IMR-90 (cell line): ENCODE measurements around the gene SLIT3. TPM values are rescaled to one million over a fixed set of nuclear protein-coding genes. Genes with fewer than 3 reads are reported as not detected.

ENCODE experiments used
- ATAC-seq: fragments of 200-7000 bp; cut with Tn5 transposase; 2 replicates; pipeline ENCODE4 v1.9.1; 2020; ENCODE audit warnings: low read depth, mild to moderate bottlenecking, moderate library complexity
- BruUV-seq: library from RNA; stranded (reverse); fragments of 400-500 nt; replicated peaks from 2 replicates; lab custom pipeline; 2021; lab: Mats Ljungman, UMichigan
- CTCF ChIA-PET: fragments of 300-600 bp; formaldehyde crosslinking; extraction: SDS; loops from one replicate; lab custom pipeline; 2021; ENCODE audit warnings: antibody characterized with exemption; lab: Yijun Ruan, JAX
- POLR2A ChIA-PET: fragments of 300-600 bp; sonication (Branson Sonifier 250); formaldehyde crosslinking; loops from one replicate; lab custom pipeline; 2022; ENCODE audit warnings: antibody characterized with exemption; ENCODE audit not compliant: unreplicated experiment; lab: Charles Lee
- DNase-seq: peaks from one replicate; pipeline ENCODE4 v3.0.0; 2013
- H2AFZ ChIP-seq: replicated peaks from 2 replicates; pipeline ENCODE3; 2013; ENCODE audit warnings: low read length, mild to moderate bottlenecking; ENCODE audit not compliant: poor library complexity
- H2AK5ac ChIP-seq: 2 replicates; pipeline ENCODE4 v1.6.1; 2013; ENCODE audit warnings: low read depth, low read length, inconsistent platforms
- H2AK9ac ChIP-seq: replicated peaks from 2 replicates; pipeline ENCODE3; 2013; ENCODE audit warnings: mild to moderate bottlenecking, low read depth, low read length, moderate library complexity; ENCODE audit not compliant: poor library complexity
- H2BK120ac ChIP-seq: 2 replicates; pipeline ENCODE4 v1.6.1; 2013; ENCODE audit warnings: low read depth, low read length, inconsistent platforms
- H2BK15ac ChIP-seq: 3 replicates; pipeline ENCODE4 v1.6.1; 2013; ENCODE audit warnings: low read depth, low read length, inconsistent platforms
- H2BK20ac ChIP-seq: 2 replicates; pipeline ENCODE4 v1.6.1; 2013; ENCODE audit warnings: low read depth, mild to moderate bottlenecking, inconsistent platforms, low read length, moderate library complexity
- H2BK5ac ChIP-seq: 2 replicates; pipeline ENCODE4 v1.6.1; 2013; ENCODE audit warnings: mild to moderate bottlenecking, low read depth, low read length, inconsistent platforms; ENCODE audit not compliant: poor library complexity, severe bottlenecking
- H3K14ac ChIP-seq: replicated peaks from 2 replicates; pipeline ENCODE4 v1.6.1; 2013; ENCODE audit warnings: low read depth, low read length, inconsistent platforms
- H3K18ac ChIP-seq: 2 replicates; pipeline ENCODE4 v1.6.1; 2013; ENCODE audit warnings: low read depth, low read length, control low read depth
- H3K23ac ChIP-seq: 2 replicates; pipeline ENCODE4 v1.6.1; 2013; ENCODE audit warnings: low read depth, low read length, inconsistent platforms
- H3K27ac ChIP-seq: 2 replicates; pipeline ENCODE4 v1.5.1; 2013; ENCODE audit warnings: mild to moderate bottlenecking, control low read depth, low read length; ENCODE audit not compliant: insufficient read depth
- H3K27me3 ChIP-seq: 2 replicates; pipeline ENCODE4 v1.6.1; 2013; ENCODE audit warnings: low read length; ENCODE audit not compliant: control insufficient read depth, insufficient read depth
- H3K36me3 ChIP-seq: 2 replicates; pipeline ENCODE4 v1.6.1; 2013; ENCODE audit warnings: low read length, mixed read lengths; ENCODE audit not compliant: control insufficient read depth, insufficient read depth
- H3K4ac ChIP-seq: 2 replicates; pipeline ENCODE4 v1.6.1; 2013; ENCODE audit warnings: low read depth, low read length, inconsistent platforms
- H3K4me1 ChIP-seq: 2 replicates; pipeline ENCODE4 v1.6.1; 2013; ENCODE audit warnings: low read length, mixed read lengths; ENCODE audit not compliant: control insufficient read depth, insufficient read depth
- H3K4me2 ChIP-seq: 2 replicates; pipeline ENCODE4 v1.6.1; 2013; ENCODE audit warnings: low read depth, mild to moderate bottlenecking, control low read depth, low read length, moderate library complexity
- H3K4me3 ChIP-seq: 2 replicates; pipeline ENCODE4 v1.5.1; 2013; ENCODE audit warnings: low read depth, mild to moderate bottlenecking, control low read depth, low read length, moderate library complexity; ENCODE audit not compliant: insufficient read depth
- H3K56ac ChIP-seq: 2 replicates; pipeline ENCODE4 v1.6.1; 2013; ENCODE audit warnings: low read length, inconsistent platforms; ENCODE audit not compliant: insufficient read depth; ENCODE audit errors: extremely low read depth
- H3K79me1 ChIP-seq, 2 experiments: 2 replicates each; pipeline ENCODE4 v1.6.1; 2013; ENCODE audit warnings: low read length in 2 of 2, inconsistent platforms in 1 of 2, low read depth in 1 of 2
- H3K9ac ChIP-seq: 2 replicates; pipeline ENCODE4 v1.6.1; 2013; ENCODE audit warnings: low read depth, low read length, control low read depth
- H3K9me1 ChIP-seq: 2 replicates; pipeline ENCODE4 v1.6.1; 2013; ENCODE audit warnings: low read length, inconsistent platforms; ENCODE audit not compliant: insufficient read depth
- H3K9me3 ChIP-seq: 2 replicates; pipeline ENCODE4 v1.6.1; 2013; ENCODE audit warnings: low read length; ENCODE audit not compliant: control insufficient read depth, insufficient read depth
- H4K20me1 ChIP-seq: 2 replicates; pipeline ENCODE4 v1.6.1; 2013; ENCODE audit warnings: low read length, inconsistent platforms; ENCODE audit not compliant: insufficient read depth
- H4K5ac ChIP-seq: 2 replicates; pipeline ENCODE4 v1.6.1; 2013; ENCODE audit warnings: mild to moderate bottlenecking, low read depth, low read length, control low read depth
- H4K8ac ChIP-seq, 2 experiments: 2 replicates each; pipeline ENCODE4 v1.6.1; 2013; ENCODE audit warnings: low read depth in 2 of 2, low read length in 2 of 2, control low read depth in 1 of 2, inconsistent platforms in 1 of 2
- H4K91ac ChIP-seq: 2 replicates; pipeline ENCODE4 v1.6.1; 2013; ENCODE audit warnings: low read depth, low read length, inconsistent platforms; ENCODE audit not compliant: insufficient read depth
- ELK1 ChIP-seq: fragments of 150-350 bp; IDR thresholded peaks from 2 replicates; pipeline ENCODE4 v1.6.1; 2016; ENCODE audit warnings: low read depth, mild to moderate bottlenecking, low read length, moderate library complexity, borderline replicate concordance
- FOS ChIP-seq: fragments of 150-350 bp; IDR thresholded peaks from 2 replicates; pipeline ENCODE4 v1.6.1; 2016; ENCODE audit warnings: low read depth, low read length
- USF2 ChIP-seq: fragments of 150-350 bp; IDR thresholded peaks from 2 replicates; pipeline ENCODE4 v1.6.1; 2017; ENCODE audit warnings: mild to moderate bottlenecking, antibody characterized with exemption, low read length, low read depth
- WGBS, 2 experiments: methylation state at CpG; one replicate each; pipeline versions ENCODE4 v1.1.5 to v1.1.7; 2013; ENCODE audit warnings: missing lambda C conversion rate in 2 of 2; ENCODE audit not compliant: insufficient read length in 1 of 2; ENCODE audit errors: extremely low coverage in 2 of 2; 5-methylcytosine and 5-hydroxymethylcytosine counted together
- dilution Hi-C: fragments of 300-500 bp; cut with HindIII; formaldehyde crosslinking; loops from one replicate; pipeline ENCODE4 v1.14.3; 2018; ENCODE audit warnings: low sequenced_read_pairs; ENCODE audit not compliant: unreplicated experiment
- in situ Hi-C: fragments of 300-500 bp; cut with MboI; formaldehyde crosslinking; loops from 3 replicates; pipeline ENCODE4 v1.14.3; 2019; ENCODE audit warnings: low sequenced_read_pairs, inconsistent platforms, mixed read lengths
- intact Hi-C: fragments of 100-400 bp; cut with micrococcal nuclease; formaldehyde crosslinking; loops from 2 replicates; pipeline ENCODE4 v1.10.0; 2022
- polyA plus RNA-seq, 3 experiments: library from polyadenylated mRNA; depleted of rRNA; stranded (reverse); fragments of >200 nt; gene quantifications; 2 replicates each; pipeline ENCODE4 v1.2.3, GENCODE V29; 2012; ENCODE audit warnings: low replicate concordance in 1 of 3
- total RNA-seq: library from RNA; depleted of rRNA; stranded (reverse); fragments of >200 nt; gene quantifications from 2 replicates; pipeline ENCODE4 v1.2.3, GENCODE V29; 2012

Gene SLIT3
- total and polyA plus RNA-seq, 2 of the 4 experiments (the other 2 are of a cell fraction), result 0.18 to 0.50 TPM

GRCh38 chr5:168943091-168943884, 357.7 kb downstream of the SLIT3 start (continued):
- TF ChIP-seq ELK1, result no peak

GRCh38 chr5:168941901-168942300, 359.0 kb downstream of the SLIT3 start:
- no TSS peak for BruUV-seq
- H2BK120ac ChIP-seq, result no peak overlapping the region
- H4K91ac ChIP-seq, result no peak overlapping the region
- H3K9me1 ChIP-seq, result no peaks in the 10 kb centered on the region
- no peak overlapping the region for H3K23ac ChIP-seq
- H3K9ac ChIP-seq, result no peak overlapping the region
- no peak overlapping the region for H3K14ac ChIP-seq
- H3K9me3 ChIP-seq, result no peaks in the 10 kb centered on the region
- TF ChIP-seq FOS (no peak), USF2 (peak; percentile 61)
- no peak overlapping the region for H3K18ac ChIP-seq
- no peak overlapping the region for H2BK20ac ChIP-seq
- H2AK5ac ChIP-seq, result no peak overlapping the region
- H3K4me1 ChIP-seq, result no peaks in the 10 kb centered on the region
- POLR2A ChIA-PET, result no interaction called here
- no peak for DNase-seq
- H3K4me3 ChIP-seq, result no peak overlapping the region
- H4K5ac ChIP-seq, result no peak overlapping the region
- no peak overlapping the region for H2AK9ac ChIP-seq
- CTCF ChIA-PET, result interaction anchor here (0.7 kb wide), 1 partner anchor 40 kb away, joined by 3 read pairs; no protein-coding TSS in a partner anchor
- H3K4ac ChIP-seq, result no peak overlapping the region
- no peak overlapping the region for H3K4me2 ChIP-seq
- intact Hi-C loops, result no loop called here
- H2BK15ac ChIP-seq, result no peak overlapping the region
- no peak overlapping the region for H3K27ac ChIP-seq
- no peak for ATAC-seq
- H4K8ac ChIP-seq, result no peak overlapping the region
- in situ Hi-C loops, result no loop called here
- WGBS, 2 experiments, result no CpG with 5 or more reads among the region's 2 CpGs
- no peak overlapping the region for H2AFZ ChIP-seq
- no peaks in the 10 kb centered on the region for H4K20me1 ChIP-seq
- H2BK5ac ChIP-seq, result no peak overlapping the region
- H3K27me3 ChIP-seq, result no peaks in the 10 kb centered on the region; the same call in 1 of the 2 replicates
- no peak overlapping the region for H3K56ac ChIP-seq
- dilution Hi-C loops, result no loop called here
- no peaks in the 10 kb centered on the region for H3K36me3 ChIP-seq
- H3K79me1 ChIP-seq, result no peaks in the 10 kb centered on the region
